ENCODE measurements around the gene MBTPS1.

MBTPS1 gene

GRCh38 chr16:84047626-84048025 lies 69.1 kb downstream of the MBTPS1 start:
- Histone ChIP-seq H3K9me3 (ENCODE audit: control insufficient read depth, insufficient read depth, low read depth, low read length) (no peaks in the 10 kb centered on the region), H3K4me3 (ENCODE audit: low read depth, low read length) (no peak overlapping the region), H3K36me3 (ENCODE audit: control insufficient read depth in 2 of 2, insufficient read depth in 1 of 2, low read length in 2 of 2) (peaks cover 0 to 25% of the 10 kb centered on the region in 2 experiments; a peak in 1 of 3 replicates), H3K27ac (ENCODE audit: extremely low read depth, low read depth, low read length) (no peak overlapping the region), H3K4me1 (ENCODE audit: control insufficient read depth, insufficient read depth, low read length) (peaks cover 7% of the 10 kb centered on the region)
- POLR2A ChIA-PET: no interaction called here
- CTCF ChIA-PET: interaction anchor here (0.7 to 2.3 kb wide), 6 partner anchors 12 to 92 kb away, joined by 3 to 9 read pairs (median 4); no protein-coding TSS in a partner anchor
- TF ChIP-seq ZBTB17 (tag by site-specific recombination; IDR thresholded peaks at IDR 0.05): no peak
- TF ChIP-seq OSR2 (tag by site-specific recombination; IDR thresholded peaks at IDR 0.05): no peak
- TF ChIP-seq ZSCAN5A (tag by site-specific recombination; IDR thresholded peaks at IDR 0.05): no peak
- TF ChIP-seq ZNF214 (tag by site-specific recombination; IDR thresholded peaks at IDR 0.05; ENCODE audit: borderline replicate concordance): no peak
- no peak for TF ChIP-seq ZNF785 (tag by site-specific recombination; IDR thresholded peaks at IDR 0.05)
- no peak for TF ChIP-seq ZNF23 (tag by site-specific recombination; IDR thresholded peaks at IDR 0.05; ENCODE audit: borderline replicate concordance)
- TF ChIP-seq ZBTB1 (tag by site-specific recombination; IDR thresholded peaks at IDR 0.05): no peak
- TF ChIP-seq ZBTB48 (tag by site-specific recombination; IDR thresholded peaks at IDR 0.05): no peak
- TF ChIP-seq ZNF610 (tag by site-specific recombination; IDR thresholded peaks at IDR 0.05; ENCODE audit: borderline replicate concordance): no peak
- TF ChIP-seq ZNF146 (tag by site-specific recombination; IDR thresholded peaks at IDR 0.05): no peak
- no peak for TF ChIP-seq ZNF514 (tag by site-specific recombination; IDR thresholded peaks at IDR 0.05)
- TF ChIP-seq ZNF132 (tag by site-specific recombination; IDR thresholded peaks at IDR 0.05; ENCODE audit: borderline replicate concordance): no peak
- no peak for TF ChIP-seq HOXA7 (CRISPR knock-in tag; IDR thresholded peaks at IDR 0.05; ENCODE audit: borderline replicate concordance)
- TF ChIP-seq PRDM1 (tag by site-specific recombination; IDR thresholded peaks at IDR 0.05): no peak
- TF ChIP-seq ATF2 (tag by site-specific recombination; IDR thresholded peaks at IDR 0.05; ENCODE audit: low read depth): no peak

DNA sequence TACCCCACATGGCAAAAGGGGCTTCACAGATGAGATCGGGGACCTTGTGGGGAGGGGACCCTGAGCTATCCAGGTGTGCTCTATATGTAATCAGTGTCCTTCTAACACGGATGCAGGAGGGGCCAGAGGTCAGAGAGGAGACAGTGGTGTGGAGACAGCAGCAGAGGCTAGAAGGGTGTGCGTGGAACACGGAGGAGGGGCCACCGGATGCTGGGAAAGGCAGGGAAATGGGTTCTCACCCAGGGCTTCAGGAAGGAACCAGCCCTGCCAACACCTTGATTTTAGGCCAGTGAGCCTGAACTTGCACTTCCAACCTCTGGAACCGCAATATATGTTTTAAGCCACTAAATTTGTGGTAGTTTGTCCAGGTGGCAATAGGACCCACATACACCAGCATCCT lies 69.5 kb downstream of the MBTPS1 start:
- TF ChIP-seq HOXC10 (CRISPR knock-in tag; IDR thresholded peaks at IDR 0.05) (no peak), ZNF423 (tag by site-specific recombination; IDR thresholded peaks at IDR 0.05) (no peak), MEIS1 (CRISPR knock-in tag; IDR thresholded peaks at IDR 0.05; ENCODE audit: borderline replicate concordance) (no peak), ZNF24 (tag by site-specific recombination; IDR thresholded peaks at IDR 0.05) (no peak), ZNF701 (tag by site-specific recombination; IDR thresholded peaks at IDR 0.05) (no peak), ZNF843 (tag by site-specific recombination; IDR thresholded peaks at IDR 0.05) (no peak), ZNF354C (tag by site-specific recombination; IDR thresholded peaks at IDR 0.05; ENCODE audit: borderline replicate concordance, low read depth) (no peak), PRDM1 (tag by site-specific recombination; IDR thresholded peaks at IDR 0.05) (no peak), ZNF239 (tag by site-specific recombination; IDR thresholded peaks at IDR 0.05) (no peak), ZBTB6 (tag by site-specific recombination; IDR thresholded peaks at IDR 0.05) (no peak), ZNF37A (tag by site-specific recombination; IDR thresholded peaks at IDR 0.05) (no peak), ZNF366 (tag by site-specific recombination; conservative IDR thresholded peaks at IDR 0.05) (no peak)
- Histone ChIP-seq H3K4me3 (ENCODE audit: low read depth, low read length) (no peak overlapping the region), H3K4me1 (ENCODE audit: control insufficient read depth, insufficient read depth, low read length) (peaks cover 7% of the 10 kb centered on the region), H3K9me3 (ENCODE audit: control insufficient read depth, insufficient read depth, low read depth, low read length) (no peaks in the 10 kb centered on the region), H3K27ac (ENCODE audit: extremely low read depth, low read depth, low read length) (no peak overlapping the region), H3K36me3 (ENCODE audit: control insufficient read depth in 2 of 2, insufficient read depth in 1 of 2, low read length in 2 of 2) (peaks cover 0 to 20% of the 10 kb centered on the region in 2 experiments; a peak in 1 of 3 replicates)
- POLR2A ChIA-PET: no interaction called here
- CTCF ChIA-PET: interaction anchor here (1.8 to 2.3 kb wide), 2 partner anchors 18 to 90 kb away, joined by 5 to 8 read pairs; no protein-coding TSS in a partner anchor

Data from HEK293 (cell line).